HFFc6 (cell line): ENCODE measurements around the gene BABAM2. TPM values are rescaled to one million over a fixed set of nuclear protein-coding genes. Genes with fewer than 3 reads are reported as not detected.

Experiments
- DNase-seq: peaks from one replicate; pipeline ENCODE4 v3.0.0-alpha.2; 2018
- H3K27ac Mint-ChIP-seq: 2 replicates; pipeline ENCODE4 v1.8.0; 2020; ENCODE audit warnings: mild to moderate bottlenecking, mixed read lengths
- H3K27me3 Mint-ChIP-seq: 2 replicates; pipeline ENCODE4 v1.8.0; 2021; ENCODE audit warnings: mild to moderate bottlenecking, moderate library complexity, mixed read lengths; ENCODE audit not compliant: insufficient read depth
- H3K36me3 Mint-ChIP-seq: 2 replicates; pipeline ENCODE4 v1.8.0; 2021; ENCODE audit warnings: low read depth, mixed read lengths
- H3K4me1 Mint-ChIP-seq: 2 replicates; pipeline ENCODE4 v1.8.0; 2020; ENCODE audit warnings: low read depth, mixed read lengths
- H3K4me3 Mint-ChIP-seq: 2 replicates; pipeline ENCODE4 v1.8.0; 2020; ENCODE audit warnings: mild to moderate bottlenecking, moderate library complexity, mixed read lengths
- H3K9me3 Mint-ChIP-seq: 2 replicates; pipeline ENCODE4 v1.8.0; 2020; ENCODE audit warnings: mild to moderate bottlenecking, mixed read lengths
- total RNA-seq, 6 experiments: library from RNA; stranded (reverse); fragmentation: NEBNext Ultra II Directional; extraction: Animal tissue kit (Norgen Biotek cat#: 25700); gene quantifications; 2 replicates in 1 of 6; 3 replicates in 5 of 6; pipeline ENCODE4 v1.2.3, GENCODE V29; 2021
- TF ChIP-seq, protein P1 (sequence below): fragments of 200-600 bp; sonication (generic); IDR thresholded peaks from 2 replicates; pipeline ENCODE4 v1.5.0; 2021; ENCODE audit warnings: antibody characterized with exemption, mild to moderate bottlenecking

Gene BABAM2
- total RNA-seq, 6 experiments from 2014 or later: 30.8 to 46.6 (median 41.2) TPM

GRCh38 chr2:28082131-28082530, 191.6 kb downstream of the BABAM2 start:
- H3K9me3 Mint-ChIP-seq: no peaks in the 10 kb centered on the region
- TF ChIP-seq, protein P1, sequence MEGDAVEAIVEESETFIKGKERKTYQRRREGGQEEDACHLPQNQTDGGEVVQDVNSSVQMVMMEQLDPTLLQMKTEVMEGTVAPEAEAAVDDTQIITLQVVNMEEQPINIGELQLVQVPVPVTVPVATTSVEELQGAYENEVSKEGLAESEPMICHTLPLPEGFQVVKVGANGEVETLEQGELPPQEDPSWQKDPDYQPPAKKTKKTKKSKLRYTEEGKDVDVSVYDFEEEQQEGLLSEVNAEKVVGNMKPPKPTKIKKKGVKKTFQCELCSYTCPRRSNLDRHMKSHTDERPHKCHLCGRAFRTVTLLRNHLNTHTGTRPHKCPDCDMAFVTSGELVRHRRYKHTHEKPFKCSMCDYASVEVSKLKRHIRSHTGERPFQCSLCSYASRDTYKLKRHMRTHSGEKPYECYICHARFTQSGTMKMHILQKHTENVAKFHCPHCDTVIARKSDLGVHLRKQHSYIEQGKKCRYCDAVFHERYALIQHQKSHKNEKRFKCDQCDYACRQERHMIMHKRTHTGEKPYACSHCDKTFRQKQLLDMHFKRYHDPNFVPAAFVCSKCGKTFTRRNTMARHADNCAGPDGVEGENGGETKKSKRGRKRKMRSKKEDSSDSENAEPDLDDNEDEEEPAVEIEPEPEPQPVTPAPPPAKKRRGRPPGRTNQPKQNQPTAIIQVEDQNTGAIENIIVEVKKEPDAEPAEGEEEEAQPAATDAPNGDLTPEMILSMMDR: no peak
- H3K36me3 Mint-ChIP-seq: peaks cover 6% of the 10 kb centered on the region
- no peaks in the 10 kb centered on the region for H3K27me3 Mint-ChIP-seq
- no peak overlapping the region for H3K4me3 Mint-ChIP-seq
- H3K4me1 Mint-ChIP-seq: peaks cover 48% of the 10 kb centered on the region
- DNase-seq: peak; percentile 25
- H3K27ac Mint-ChIP-seq: no peak overlapping the region; the same call in 1 of the 2 replicates

DNA sequence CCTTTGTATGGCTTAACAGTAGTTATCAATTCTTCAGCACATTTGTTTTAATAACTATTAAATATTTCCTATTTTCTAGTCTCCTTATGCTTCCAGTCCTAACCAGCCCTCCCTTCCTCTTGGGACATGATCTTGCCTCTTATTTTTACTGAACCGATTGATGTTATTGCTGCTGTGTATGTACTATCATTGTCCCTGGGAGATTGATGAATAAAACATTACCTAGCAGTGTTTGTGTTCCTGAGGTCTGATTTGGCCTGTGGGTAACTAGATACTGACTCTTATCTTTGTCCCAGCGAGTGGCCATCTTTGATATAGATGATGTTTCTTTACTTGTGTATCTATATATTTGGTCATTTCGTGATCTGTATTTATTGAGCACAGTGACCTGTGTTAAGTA, 192.9 kb downstream of the BABAM2 start:
- H3K36me3 Mint-ChIP-seq: peaks cover 6% of the 10 kb centered on the region
- H3K4me1 Mint-ChIP-seq: peaks cover 59% of the 10 kb centered on the region
- H3K9me3 Mint-ChIP-seq: no peaks in the 10 kb centered on the region
- H3K27me3 Mint-ChIP-seq: no peaks in the 10 kb centered on the region
- TF ChIP-seq, protein P1: no peak
- no peak overlapping the region for H3K27ac Mint-ChIP-seq
- DNase-seq: no peak
- no peak overlapping the region for H3K4me3 Mint-ChIP-seq

DNA sequence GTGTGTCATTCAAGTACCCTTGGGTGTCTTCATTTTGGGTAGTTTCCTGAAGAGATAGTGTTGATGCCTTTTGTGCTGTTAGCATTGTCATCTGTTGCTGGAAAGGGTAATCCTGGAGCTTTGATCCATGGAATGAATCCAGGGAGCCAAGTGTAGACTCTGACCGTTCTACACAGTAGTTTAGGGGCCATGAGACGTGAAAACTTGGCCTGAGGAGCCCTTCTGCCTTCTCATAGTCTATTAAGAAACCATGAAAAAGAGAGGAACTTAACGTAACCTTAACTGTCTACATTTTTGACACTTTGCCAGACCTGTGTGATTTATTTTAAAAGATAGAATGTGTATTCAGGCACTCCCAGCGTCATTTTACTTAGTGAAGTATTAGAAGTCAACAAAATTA, 194.0 kb downstream of the BABAM2 start:
- Mint-ChIP-seq H3K4me3 (no peak overlapping the region), H3K27me3 (no peaks in the 10 kb centered on the region), H3K27ac (no peak overlapping the region), H3K9me3 (no peaks in the 10 kb centered on the region), H3K36me3 (peaks cover 6% of the 10 kb centered on the region), H3K4me1 (peaks cover 70% of the 10 kb centered on the region)
- TF ChIP-seq, protein P1: no peak
- DNase-seq: no peak

DNA sequence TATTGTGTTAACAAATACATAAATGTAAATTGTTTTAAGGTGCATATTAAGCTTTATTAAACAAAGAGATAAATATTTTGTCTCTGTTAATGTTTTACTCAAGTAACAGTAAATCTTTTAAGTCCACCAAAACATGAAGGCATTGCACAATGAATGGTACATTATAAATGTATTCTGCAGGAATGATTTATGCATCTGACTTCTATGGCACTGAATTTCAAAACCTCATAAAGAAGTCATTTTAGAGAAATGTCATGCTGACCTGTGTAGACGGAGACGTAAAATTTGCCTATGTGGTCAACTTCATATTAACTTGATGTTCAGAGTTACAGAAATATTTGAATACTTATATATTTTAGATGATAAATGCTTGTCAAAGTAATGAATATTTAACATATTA, 194.7 kb downstream of the BABAM2 start:
- H3K36me3 Mint-ChIP-seq: peaks cover 6% of the 10 kb centered on the region
- no peaks in the 10 kb centered on the region for H3K27me3 Mint-ChIP-seq
- H3K9me3 Mint-ChIP-seq: no peaks in the 10 kb centered on the region
- DNase-seq: no peak
- H3K4me1 Mint-ChIP-seq: peaks cover 68% of the 10 kb centered on the region
- TF ChIP-seq, protein P1: no peak
- H3K27ac Mint-ChIP-seq: no peak overlapping the region
- no peak overlapping the region for H3K4me3 Mint-ChIP-seq

DNA sequence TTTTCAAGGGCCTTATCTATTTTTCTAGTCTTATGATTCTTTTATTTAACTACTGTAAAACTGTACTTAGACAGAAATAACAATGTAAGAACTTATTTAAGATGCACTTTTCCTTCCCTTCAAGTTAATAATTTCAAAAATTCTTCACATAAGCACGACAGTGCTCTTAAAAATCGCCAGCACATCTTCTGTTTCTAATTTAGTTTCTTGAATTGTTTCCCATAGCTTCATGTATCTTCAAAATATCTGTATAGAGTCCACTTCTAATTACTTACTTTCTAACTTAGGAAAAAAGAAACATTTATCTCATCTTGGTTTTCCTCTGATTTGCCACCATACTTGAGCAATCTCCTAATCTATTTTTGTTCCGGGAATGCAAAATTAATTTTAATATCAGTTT, 196.1 kb downstream of the BABAM2 start:
- Mint-ChIP-seq H3K4me3 (no peak overlapping the region), H3K4me1 (peaks cover 54% of the 10 kb centered on the region), H3K36me3 (peaks cover 13% of the 10 kb centered on the region), H3K27ac (peak overlapping the region; percentile 13; the same call in 1 of the 2 replicates), H3K27me3 (no peaks in the 10 kb centered on the region), H3K9me3 (no peaks in the 10 kb centered on the region)
- TF ChIP-seq, protein P1: no peak
- no peak for DNase-seq

DNA sequence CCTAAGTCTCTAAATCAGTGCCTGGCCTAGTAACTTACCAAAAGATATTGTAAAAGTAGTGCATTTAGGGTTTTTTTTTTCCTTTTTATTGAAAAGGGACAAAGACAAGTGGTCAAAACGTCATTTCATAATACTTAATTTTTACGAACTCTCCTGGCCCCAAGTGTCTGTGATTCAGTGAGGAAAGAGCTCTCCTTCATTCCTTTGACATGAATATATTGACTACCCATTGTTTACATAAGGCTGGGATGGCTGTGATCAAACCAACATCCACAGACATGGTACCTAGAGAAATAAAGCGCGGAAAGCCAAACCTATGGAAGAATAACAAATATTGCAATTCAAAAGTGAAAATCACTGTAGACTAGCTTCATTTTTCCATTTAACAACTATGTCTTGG, 198.4 kb downstream of the BABAM2 start:
- Mint-ChIP-seq H3K4me3 (peak overlapping the region; percentile 63), H3K27me3 (no peaks in the 10 kb centered on the region), H3K27ac (peak overlapping the region; percentile 72), H3K9me3 (no peaks in the 10 kb centered on the region), H3K4me1 (peaks cover 33% of the 10 kb centered on the region), H3K36me3 (peaks cover 12% of the 10 kb centered on the region)
- peak; percentile 62 for DNase-seq
- TF ChIP-seq, protein P1: no peak
